PFSK-1 (cell line): ENCODE measurements around the gene ELOVL4.

ENCODE experiments used
- FOXP2 ChIP-seq: optimal IDR thresholded peaks from 2 replicates; pipeline ENCODE3; 2011; ENCODE audit warnings: borderline replicate concordance, control low read depth, inconsistent platforms; ENCODE audit not compliant: insufficient read depth; ENCODE audit errors: extremely low read length, extremely low read depth
- POLR2AphosphoS5 ChIP-seq: IDR thresholded peaks from 2 replicates; pipeline ENCODE4 v1.6.1; 2012; ENCODE audit warnings: low read depth, mild to moderate bottlenecking, control low read depth, low read length, moderate library complexity
- REST ChIP-seq, 2 experiments: IDR thresholded peaks; 2 replicates each; pipeline versions ENCODE4 v1.6.1 to v1.8.0; 2011 to 2012; ENCODE audit warnings: low read depth in 2 of 2, low read length in 2 of 2, control low read depth in 1 of 2, inconsistent platforms in 1 of 2, mild to moderate bottlenecking in 1 of 2, moderate library complexity in 1 of 2; ENCODE audit not compliant: insufficient read depth in 1 of 2
- SIN3A ChIP-seq: IDR thresholded peaks from 2 replicates; pipeline ENCODE4 v1.6.1; 2012; ENCODE audit warnings: mild to moderate bottlenecking, low read length, moderate library complexity, borderline replicate concordance; ENCODE audit not compliant: insufficient read depth
- TAF1 ChIP-seq: IDR thresholded peaks from 2 replicates; pipeline ENCODE4 v1.6.1; 2012; ENCODE audit warnings: low read length, control low read depth, borderline replicate concordance; ENCODE audit not compliant: insufficient read depth

The ELOVL4 gene

DNA sequence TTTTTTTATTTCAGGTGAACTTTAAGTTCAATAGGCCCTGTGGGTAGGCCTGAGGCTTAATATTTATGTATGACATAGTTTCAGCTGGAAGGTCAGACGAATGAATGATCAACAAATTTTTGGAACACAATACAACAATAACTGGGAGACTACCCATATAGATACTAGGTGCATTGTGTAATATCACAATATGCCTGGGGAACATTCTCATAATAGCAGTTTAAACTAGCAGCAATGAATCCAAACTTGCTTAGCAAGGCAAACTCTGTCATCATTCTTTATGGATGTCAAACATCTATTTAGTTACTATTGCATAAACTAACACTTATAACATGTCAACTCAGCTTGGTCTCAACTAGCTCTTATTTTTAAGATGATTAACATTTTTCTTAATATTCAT, 49.3 kb downstream of the ELOVL4 start:
- TF ChIP-seq FOXP2 (no peak), REST (IDR thresholded peaks at IDR 0.05; ENCODE audit: insufficient read depth in 1 of 2, low read depth in 2 of 2, low read length in 2 of 2) (no peak)

DNA sequence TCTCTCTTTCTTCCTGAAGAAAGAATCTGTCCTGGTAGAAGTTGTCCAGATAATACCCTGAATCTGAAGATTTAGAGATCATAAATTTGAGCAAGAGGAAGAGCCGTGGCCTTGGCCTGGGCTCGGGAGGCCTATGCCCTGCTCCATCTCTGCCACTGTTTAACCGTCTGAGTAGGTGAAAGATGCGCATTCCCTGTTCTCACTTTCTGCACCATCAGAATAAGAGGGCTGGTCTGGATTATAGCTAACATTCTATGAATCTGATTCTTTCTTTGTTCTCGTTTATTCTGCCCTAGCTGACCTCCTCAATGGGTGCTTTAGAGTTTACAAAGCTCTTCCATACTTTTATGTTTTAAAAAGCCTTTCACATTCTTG, 51.3 kb downstream of the ELOVL4 start:
- TF ChIP-seq TAF1 (no peak), REST (IDR thresholded peaks at IDR 0.05; ENCODE audit: insufficient read depth in 1 of 2, low read depth in 2 of 2, low read length in 2 of 2) (no peak), POLR2AphosphoS5 (no peak)

DNA sequence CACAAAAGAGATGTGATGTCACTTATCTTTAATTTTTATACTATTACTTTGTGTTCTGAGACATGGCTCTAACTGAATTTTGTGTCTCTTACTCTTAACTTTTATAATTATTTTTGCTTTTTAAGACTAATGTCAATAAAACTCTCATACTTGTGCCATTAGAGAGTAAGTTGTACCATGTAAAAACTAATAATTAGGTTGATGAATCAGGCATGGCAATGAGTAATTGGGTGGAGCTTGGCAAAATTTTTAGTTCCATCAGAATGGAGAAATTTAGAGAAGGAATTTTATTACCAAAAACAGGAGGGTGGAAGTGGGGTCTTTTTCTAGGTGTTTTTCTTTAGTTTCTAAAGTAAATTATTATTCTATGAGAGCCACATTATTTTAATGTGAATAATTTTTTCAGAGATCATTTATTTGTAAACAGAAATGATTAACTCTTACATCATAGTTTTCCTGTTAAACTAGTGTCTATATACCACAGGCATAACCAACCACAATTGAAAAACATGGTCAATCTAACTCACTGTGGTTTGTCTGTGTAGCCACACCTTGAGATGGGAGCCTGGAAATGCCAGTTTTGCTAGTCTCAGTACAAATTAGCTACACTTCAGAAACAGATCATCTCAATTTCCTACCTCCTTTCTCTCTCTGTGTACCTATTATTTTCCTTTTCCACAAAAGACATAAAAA, 51.8 kb downstream of the ELOVL4 start:
- TF ChIP-seq SIN3A, result no peak
- no peak for TF ChIP-seq FOXP2
- TF ChIP-seq POLR2AphosphoS5, result no peak
- no peak for TF ChIP-seq TAF1
- TF ChIP-seq REST (IDR thresholded peaks at IDR 0.05; ENCODE audit: insufficient read depth in 1 of 2, low read depth in 2 of 2, low read length in 2 of 2), result no peak

GRCh38 chr6:79894939-79895338, 52.4 kb downstream of the ELOVL4 start:
- TF ChIP-seq FOXP2, result no peak

- TF ChIP-seq POLR2AphosphoS5 (no peak), SIN3A (no peak), REST (IDR thresholded peaks at IDR 0.05; ENCODE audit: insufficient read depth in 1 of 2, low read depth in 2 of 2, low read length in 2 of 2) (no peak), FOXP2 (no peak), TAF1 (no peak)
Measured at GRCh38 chr6:79888587-79888986, 58.8 kb downstream of the ELOVL4 start.
